Tibial artery (tissue), 4 donors: Measurements from ENCODE around the gene CEP20.
"Not testable (repeated sequence)": the region's sequence is repeated elsewhere in the genome, so short reads cannot be mapped to it uniquely, and the experiment has no call there.

Experiments used
- DNase-seq, 2 donors: peaks; one replicate each; pipeline ENCODE4 v3.0.0-alpha.2; 2019
- H3K27ac ChIP-seq, 2 donors: fragments of 200-600 bp; sonication (generic) in 1 of 2; 1 replicate in 1 of 2; 2 replicates in 1 of 2; pipeline ENCODE4 v1.5.1; 2018 to 2019; ENCODE audit warnings: mild to moderate bottlenecking in 1 of 2
- H3K27me3 ChIP-seq, 2 donors: fragments of 200-600 bp; sonication (generic) in 1 of 2; one replicate each; pipeline versions ENCODE4 v1.5.1 to v1.6.0; 2016 to 2019
- H3K36me3 ChIP-seq, 3 donors: fragments of 200-600 bp; sonication (generic) in 2 of 3; one replicate each; pipeline ENCODE4 v1.5.1; 2016 to 2019; ENCODE audit warnings: mild to moderate bottlenecking in 2 of 3
- H3K4me1 ChIP-seq, 4 donors: fragments of 200-600 bp; sonication (generic) in 2 of 4; 1 replicate in 3 of 4; 2 replicates in 1 of 4; pipeline ENCODE4 v1.5.1; 2016 to 2019
- H3K4me3 ChIP-seq, 2 donors: fragments of 200-600 bp; sonication (generic) in 1 of 2; 1 replicate in 1 of 2; 2 replicates in 1 of 2; pipeline ENCODE4 v1.5.1; 2018 to 2019; ENCODE audit warnings: mild to moderate bottlenecking in 2 of 2
- H3K9me3 ChIP-seq, 3 donors: fragments of 200-600 bp; sonication (generic) in 1 of 3; one replicate each; pipeline ENCODE4 v1.5.1; 2016 to 2019
- intact Hi-C: fragments of 100-400 bp; cut with DNase I; formaldehyde crosslinking; loops from one replicate; pipeline ENCODE4 v1.15.0; 2023; ENCODE audit warnings: low total_unique reads
- TF ChIP-seq, protein P1 (sequence below), 2 experiments: fragments of 200-600 bp in 1 of 2; fragments of 450-650 bp in 1 of 2; IDR thresholded peaks; one replicate each; pipeline ENCODE4 v1.5.1; 2017 to 2019; ENCODE audit warnings: antibody characterized with exemption in 2 of 2, mild to moderate bottlenecking in 1 of 2, moderate library complexity in 1 of 2

The CEP20 gene

DNA sequence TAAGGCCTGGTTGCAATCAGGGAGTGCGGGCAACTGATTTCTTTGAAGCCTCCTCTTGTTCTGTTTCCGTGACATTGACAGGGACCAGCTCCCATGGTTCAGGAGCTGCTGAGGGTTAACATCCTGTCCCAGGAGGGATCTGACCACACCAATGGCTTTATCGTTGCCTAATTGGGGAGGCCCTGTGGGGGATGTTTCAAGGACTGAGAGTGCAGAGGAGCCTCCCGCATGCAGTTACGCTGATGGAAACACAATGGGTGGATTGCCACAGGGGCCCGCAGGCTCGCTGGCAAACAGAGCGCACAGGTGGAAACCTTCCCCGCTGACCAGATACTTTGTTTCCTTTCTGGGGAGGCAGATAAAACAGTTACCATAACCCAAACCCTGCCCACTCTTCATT lies 37.2 kb upstream of the CEP20 start:
- Histone ChIP-seq H3K9me3 (no peaks in the 10 kb centered on the region), H3K36me3 (no peaks in the 10 kb centered on the region), H3K4me1 (no peaks in the 10 kb centered on the region), H3K27ac (no peak overlapping the region), H3K27me3 (no peaks in the 10 kb centered on the region), H3K4me3 (no peak overlapping the region)
- DNase-seq = no peak
- TF ChIP-seq, protein P1, sequence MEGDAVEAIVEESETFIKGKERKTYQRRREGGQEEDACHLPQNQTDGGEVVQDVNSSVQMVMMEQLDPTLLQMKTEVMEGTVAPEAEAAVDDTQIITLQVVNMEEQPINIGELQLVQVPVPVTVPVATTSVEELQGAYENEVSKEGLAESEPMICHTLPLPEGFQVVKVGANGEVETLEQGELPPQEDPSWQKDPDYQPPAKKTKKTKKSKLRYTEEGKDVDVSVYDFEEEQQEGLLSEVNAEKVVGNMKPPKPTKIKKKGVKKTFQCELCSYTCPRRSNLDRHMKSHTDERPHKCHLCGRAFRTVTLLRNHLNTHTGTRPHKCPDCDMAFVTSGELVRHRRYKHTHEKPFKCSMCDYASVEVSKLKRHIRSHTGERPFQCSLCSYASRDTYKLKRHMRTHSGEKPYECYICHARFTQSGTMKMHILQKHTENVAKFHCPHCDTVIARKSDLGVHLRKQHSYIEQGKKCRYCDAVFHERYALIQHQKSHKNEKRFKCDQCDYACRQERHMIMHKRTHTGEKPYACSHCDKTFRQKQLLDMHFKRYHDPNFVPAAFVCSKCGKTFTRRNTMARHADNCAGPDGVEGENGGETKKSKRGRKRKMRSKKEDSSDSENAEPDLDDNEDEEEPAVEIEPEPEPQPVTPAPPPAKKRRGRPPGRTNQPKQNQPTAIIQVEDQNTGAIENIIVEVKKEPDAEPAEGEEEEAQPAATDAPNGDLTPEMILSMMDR (IDR thresholded peaks at IDR 0.05) = no peak
- intact Hi-C loops = no loop called here

DNA sequence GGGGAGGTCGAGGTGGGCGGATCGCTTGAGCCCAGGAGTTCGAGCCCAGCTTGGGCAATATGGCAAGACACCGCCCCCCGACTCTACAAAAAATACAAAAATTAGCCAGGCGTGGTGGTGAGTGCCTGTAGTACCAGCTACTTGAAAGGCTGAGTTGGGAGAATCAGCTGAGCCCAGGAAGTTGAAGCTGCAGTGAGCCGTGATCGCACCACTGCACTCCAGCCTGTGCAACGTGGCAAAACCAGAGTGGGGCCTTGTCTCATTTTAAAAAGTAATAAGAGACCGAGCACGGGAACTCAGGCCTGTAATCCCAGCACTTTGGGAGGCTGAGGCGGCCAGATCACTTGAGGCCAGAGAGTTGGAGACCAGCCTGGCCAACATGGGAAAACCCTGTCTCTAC lies 36.6 kb upstream of the CEP20 start:
- no peak overlapping the region for H3K4me3 ChIP-seq
- H3K4me1 ChIP-seq = no peaks in the 10 kb centered on the region
- no peaks in the 10 kb centered on the region for H3K36me3 ChIP-seq
- no peaks in the 10 kb centered on the region for H3K9me3 ChIP-seq
- TF ChIP-seq, protein P1 (IDR thresholded peaks at IDR 0.05) = no peak
- H3K27ac ChIP-seq = no peak overlapping the region
- intact Hi-C loops = no loop called here
- DNase-seq = no peak
- H3K27me3 ChIP-seq = no peaks in the 10 kb centered on the region

DNA sequence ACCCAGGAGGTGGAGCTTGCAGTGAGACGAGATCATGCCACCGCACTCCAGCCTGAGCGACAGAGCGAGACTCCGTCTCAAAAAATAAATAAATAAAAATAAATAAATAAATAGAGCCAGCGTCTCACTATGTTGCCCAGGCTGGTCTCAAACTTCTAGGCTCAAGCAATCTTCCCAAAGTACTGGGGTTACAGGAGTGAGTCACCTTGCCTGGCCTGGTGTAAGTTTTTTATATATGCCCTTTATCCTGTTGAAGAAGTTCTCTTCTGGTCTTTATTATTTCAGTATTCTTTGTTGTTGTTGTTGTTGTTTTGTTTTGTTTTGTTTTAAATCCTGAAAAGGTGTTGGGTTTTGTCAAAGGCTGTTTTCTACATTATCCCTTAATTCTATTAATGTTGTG lies 30.9 kb upstream of the CEP20 start:
- no peak for DNase-seq
- H3K4me3 ChIP-seq = no peak overlapping the region
- H3K36me3 ChIP-seq = no peaks in the 10 kb centered on the region
- H3K4me1 ChIP-seq = no peaks in the 10 kb centered on the region
- no peaks in the 10 kb centered on the region for H3K27me3 ChIP-seq
- TF ChIP-seq, protein P1 (IDR thresholded peaks at IDR 0.05) = no peak
- intact Hi-C loops = no loop called here
- H3K27ac ChIP-seq = no peak overlapping the region
- H3K9me3 ChIP-seq = no peaks in the 10 kb centered on the region

DNA sequence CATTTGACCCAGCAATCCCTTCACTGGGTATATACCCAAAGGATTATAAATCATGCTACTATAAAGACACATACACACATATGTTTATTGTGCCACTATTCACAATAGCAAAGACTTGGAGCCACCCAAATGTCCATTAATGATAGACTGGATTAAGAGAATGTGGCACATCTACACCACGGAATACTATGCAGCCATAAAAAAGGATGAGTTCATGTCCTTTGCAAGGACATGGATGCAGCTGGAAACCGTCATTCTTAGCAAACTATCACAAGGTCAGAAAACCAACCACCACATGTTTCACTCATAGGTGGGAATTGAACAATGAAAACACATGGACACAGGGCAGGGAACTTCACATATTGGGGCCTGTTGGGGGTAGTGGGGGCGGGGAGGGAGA lies 29.9 kb upstream of the CEP20 start:
- H3K4me1 ChIP-seq, H3K27ac ChIP-seq, H3K4me3 ChIP-seq, H3K9me3 ChIP-seq, DNase-seq, intact Hi-C loops, H3K36me3 ChIP-seq, H3K27me3 ChIP-seq: not testable (repeated sequence)

DNA sequence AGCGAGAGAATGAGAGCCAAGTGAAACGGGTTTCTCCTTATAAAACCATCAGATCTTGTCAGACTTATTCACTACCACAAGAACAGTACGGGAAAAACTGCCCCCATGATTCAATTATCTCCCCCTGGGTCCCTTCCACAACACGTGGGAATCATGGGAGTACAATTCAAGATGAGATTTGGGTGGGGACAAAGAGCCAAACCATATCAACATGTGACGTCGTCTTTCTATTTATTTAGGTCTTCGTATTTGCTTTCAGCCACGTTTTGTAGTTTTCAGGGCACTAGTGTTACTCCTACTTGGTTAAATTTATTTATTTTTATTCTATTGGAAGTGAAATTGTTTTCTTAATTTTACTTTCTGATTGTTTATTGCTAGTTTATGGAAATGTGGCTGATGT lies 27.9 kb upstream of the CEP20 start:
- no peak for DNase-seq
- intact Hi-C loops = no loop called here
- Histone ChIP-seq H3K4me3 (no peak overlapping the region), H3K36me3 (no peaks in the 10 kb centered on the region), H3K27ac (no peak overlapping the region), H3K9me3 (no peaks in the 10 kb centered on the region), H3K27me3 (no peaks in the 10 kb centered on the region), H3K4me1 (no peaks in the 10 kb centered on the region)
- TF ChIP-seq, protein P1 (IDR thresholded peaks at IDR 0.05) = no peak

DNA sequence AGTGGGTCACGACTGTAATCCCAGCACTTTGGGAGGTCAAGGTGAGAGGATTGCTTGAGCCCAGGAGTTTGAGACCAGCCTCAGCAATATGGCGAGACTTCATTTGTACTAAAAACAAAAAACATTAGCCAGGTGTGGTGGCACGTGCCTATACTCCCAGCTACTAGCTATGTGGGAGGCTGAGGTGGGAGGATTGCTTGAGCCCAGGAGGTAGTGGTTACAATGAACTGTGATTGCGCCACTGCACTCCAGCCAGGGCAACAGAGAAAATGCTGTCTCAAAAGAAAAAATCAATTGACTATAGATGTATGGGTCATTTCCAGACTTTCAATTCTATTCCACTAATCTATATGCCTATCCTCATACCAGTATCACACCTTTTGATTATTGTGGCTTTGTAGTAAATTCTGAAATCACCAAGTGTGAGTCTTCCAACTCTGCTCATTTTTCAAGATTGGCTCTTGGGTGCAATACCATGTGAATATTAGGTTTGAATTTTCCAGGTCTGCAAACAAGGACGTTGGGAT lies 27.2 kb upstream of the CEP20 start:
- Histone ChIP-seq H3K4me3 (no peak overlapping the region), H3K9me3 (no peaks in the 10 kb centered on the region), H3K27ac (no peak overlapping the region), H3K4me1 (no peaks in the 10 kb centered on the region), H3K27me3 (no peaks in the 10 kb centered on the region), H3K36me3 (no peaks in the 10 kb centered on the region)
- no peak for DNase-seq
- TF ChIP-seq, protein P1 (IDR thresholded peaks at IDR 0.05) = no peak
- intact Hi-C loops = no loop called here
